Stimulated activated CD8-positive, alpha-beta memory T cell treated with anti-CD3 and anti-CD28 coated beads, Interleukin-4, amount 100 ng/mL, for 24 hours (primary cell): Measurements from ENCODE around the gene PLAC9.
"Not testable (repeated sequence)": the region's sequence is repeated elsewhere in the genome, so short reads cannot be mapped to it uniquely, and the experiment has no call there.

ENCODE experiments used
- DNase-seq: peaks from one replicate; pipeline ENCODE4 v3.0.0-alpha.2; 2020; ENCODE audit warnings: low read depth

PLAC9 gene

DNA sequence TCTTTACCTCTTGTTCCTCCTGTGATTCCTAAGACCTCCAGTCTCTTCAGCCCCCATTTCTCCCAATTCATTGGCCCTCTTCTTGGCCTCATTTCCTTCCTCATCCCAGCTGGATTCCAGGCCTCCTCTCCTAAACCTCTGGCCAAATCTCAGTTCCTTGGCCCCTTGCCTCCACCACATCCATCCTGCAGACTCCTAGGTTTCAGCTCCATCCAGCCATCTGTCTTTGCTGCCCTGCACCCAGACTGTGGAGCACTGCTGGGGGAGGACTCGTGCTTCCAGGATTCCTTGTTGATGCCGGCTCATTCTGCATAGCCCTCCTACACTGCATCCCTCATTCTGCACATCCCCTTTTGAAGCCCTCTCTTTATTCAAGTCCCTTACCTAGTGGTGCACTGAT is 6.7 kb downstream of the PLAC9 start:
- DNase-seq: no peak

- no peak for DNase-seq
Observed at GRCh38 chr10:80140251-80140650, 7.7 kb downstream of the PLAC9 start.

DNA sequence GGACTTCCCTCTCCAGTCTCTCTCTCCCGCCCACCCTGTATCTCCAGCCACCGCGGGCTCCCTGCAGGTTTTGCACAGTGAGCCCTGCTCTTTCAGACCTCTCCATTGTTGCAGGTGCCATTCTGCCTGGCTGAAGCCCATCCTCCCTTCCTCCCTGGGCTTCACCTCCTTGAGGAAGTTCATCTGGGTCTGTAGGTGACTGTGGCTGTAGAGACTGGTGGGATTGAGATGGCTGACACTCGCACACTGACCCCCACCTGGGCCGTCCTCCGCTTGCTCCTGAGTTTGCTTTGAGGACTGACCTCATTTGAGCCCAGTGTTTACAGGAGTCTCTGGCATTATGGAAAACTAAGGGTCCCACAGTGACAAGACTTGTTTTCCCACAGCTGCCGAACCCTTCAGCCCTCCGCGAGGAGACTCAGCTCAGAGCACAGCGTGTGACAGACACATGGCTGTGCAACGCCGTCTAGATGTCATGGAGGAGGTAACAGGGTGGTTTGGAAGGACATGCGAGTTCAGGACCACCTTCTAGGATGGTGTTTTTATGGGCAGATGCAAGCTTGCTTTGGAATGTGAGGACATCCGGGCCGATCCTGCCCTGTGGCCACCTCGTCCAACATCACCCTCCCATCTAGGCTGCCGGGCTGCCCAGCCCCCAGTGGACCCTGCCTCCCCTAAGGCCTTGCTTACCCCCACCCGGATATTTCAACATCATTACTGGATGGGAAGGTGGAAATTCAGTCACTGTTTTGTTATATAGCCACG is 9.3 kb downstream of the PLAC9 start:
- DNase-seq: no peak

DNA sequence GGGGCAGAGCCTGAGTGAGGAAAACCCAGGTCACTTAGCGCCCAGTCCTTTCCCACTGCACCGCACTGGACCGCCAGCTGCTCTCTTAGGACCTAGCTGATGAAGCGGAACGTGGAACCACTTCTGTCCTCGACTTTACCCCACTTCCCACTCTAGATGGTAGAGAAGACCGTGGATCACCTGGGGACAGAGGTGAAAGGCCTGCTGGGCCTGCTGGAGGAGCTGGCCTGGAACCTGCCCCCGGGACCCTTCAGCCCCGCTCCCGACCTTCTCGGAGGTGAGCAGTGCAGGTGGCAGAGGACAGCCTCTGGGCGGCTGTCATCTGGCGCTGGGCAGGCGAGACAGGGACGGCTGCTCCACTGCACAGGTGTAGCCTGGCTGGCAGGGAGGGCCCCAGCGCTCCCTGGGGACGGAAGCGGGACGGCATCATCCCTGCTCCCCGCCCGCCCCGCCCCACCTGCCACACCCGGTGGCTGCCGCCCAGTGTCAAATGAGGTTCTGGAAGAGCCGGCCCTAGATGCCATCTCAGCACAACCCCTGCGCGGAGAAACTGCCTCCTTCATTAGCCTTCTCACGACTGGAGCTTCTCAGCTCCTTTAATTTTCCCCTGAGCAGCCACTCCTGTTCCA is 11.7 kb downstream of the PLAC9 start:
- no peak for DNase-seq

GRCh38 chr10:80144696-80145131 is 12.2 kb downstream of the PLAC9 start:
- no peak for DNase-seq

- not testable (repeated sequence) for DNase-seq
Observed at GRCh38 chr10:80145406-80146308, 13.1 kb downstream of the PLAC9 start.

DNA sequence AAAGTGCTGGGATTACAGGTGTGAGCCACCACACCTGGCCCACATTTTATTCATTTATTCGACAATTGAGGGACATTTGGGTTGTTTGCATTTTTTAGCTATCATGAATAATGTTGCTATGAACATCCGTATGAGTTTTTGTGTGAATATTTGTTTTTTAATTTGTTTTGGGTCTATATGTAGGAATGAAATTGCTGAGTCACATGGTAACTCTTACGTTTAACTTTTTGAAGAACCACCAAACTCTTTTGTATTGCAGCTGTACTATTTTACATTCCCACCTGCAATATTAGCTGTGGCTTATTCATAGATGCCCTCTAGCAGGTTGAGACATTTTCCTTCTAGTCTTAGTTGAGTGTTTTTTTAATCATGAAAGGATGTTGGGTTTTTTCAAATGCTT is 14.4 kb downstream of the PLAC9 start:
- no peak for DNase-seq

DNA sequence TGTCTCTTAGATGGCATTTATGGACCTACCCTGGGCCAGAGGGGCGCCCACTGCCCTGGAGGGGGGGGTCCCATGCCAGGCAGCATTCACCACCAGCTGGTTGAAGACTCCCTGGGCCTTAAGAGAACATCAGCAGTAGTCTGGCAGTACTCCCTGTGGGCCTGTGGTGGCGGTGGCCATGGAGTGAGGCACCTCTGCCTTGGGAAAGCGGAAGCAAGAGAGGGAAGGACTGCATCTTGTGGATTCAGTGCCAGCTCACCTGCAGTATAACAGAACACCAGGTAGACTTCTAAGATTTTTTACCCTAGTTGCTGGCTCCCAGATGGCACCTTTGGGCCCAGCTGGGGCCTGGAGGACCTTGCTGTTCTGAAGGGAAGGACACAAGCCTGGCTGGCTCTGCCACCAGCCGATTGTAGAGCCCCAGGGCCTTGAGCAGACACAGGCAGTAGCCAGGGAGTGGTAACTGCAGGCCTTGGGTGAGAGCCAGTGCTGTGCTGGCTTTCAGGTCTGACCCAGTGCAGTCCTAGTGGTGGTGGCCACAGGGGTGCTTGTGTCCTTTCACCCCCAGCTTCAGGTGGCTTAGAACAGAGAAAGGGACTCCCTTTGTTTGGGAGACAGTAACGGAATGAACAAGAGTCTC is 15.8 kb downstream of the PLAC9 start:
- DNase-seq: no peak

DNA sequence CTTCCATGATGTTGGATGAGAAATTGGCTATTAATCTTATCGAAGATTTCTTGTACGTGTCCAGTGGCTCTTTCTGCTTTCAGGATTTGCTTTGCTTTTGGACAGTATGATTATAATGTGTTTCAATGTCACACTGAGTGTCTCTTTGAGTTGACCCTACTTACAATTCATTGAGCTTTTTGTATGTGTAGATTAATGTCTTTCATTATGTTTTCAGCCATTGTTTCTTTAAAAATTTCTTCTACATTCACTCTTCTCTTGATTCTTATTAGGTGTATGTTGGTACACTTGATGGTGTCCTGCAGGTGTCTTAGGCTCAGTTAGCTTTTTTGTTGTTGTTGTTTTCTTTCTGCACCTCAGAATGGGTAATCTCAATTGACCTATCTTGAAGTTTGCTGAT is 16.6 kb downstream of the PLAC9 start:
- no peak for DNase-seq

- DNase-seq: no peak
Observed at GRCh38 chr10:80150172-80150571, 17.6 kb downstream of the PLAC9 start.

- no peak for DNase-seq
Observed at GRCh38 chr10:80152820-80153219, 20.3 kb downstream of the PLAC9 start.

- DNase-seq: no peak
Observed at GRCh38 chr10:80153460-80153859, 20.9 kb downstream of the PLAC9 start.

DNA sequence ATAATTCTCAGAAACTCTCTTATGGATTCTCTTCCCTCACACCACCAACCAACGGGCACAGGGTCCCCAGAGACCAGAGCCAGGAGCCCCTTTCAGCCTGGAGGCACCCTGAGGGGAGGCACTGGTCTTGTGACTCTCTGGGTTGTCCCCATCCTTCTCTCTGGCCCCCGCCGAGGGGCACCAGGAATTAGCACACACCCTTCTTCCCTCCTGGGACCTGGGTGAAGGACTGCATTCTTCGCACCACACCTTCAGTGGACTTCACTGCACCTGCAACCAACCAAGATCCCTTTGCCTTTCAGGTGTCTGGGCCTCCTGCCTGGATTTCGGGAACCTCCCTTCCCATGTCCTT is 22.1 kb downstream of the PLAC9 start:
- no peak for DNase-seq

GRCh38 chr10:80154978-80155695 is 22.6 kb downstream of the PLAC9 start:
- DNase-seq: no peak

DNA sequence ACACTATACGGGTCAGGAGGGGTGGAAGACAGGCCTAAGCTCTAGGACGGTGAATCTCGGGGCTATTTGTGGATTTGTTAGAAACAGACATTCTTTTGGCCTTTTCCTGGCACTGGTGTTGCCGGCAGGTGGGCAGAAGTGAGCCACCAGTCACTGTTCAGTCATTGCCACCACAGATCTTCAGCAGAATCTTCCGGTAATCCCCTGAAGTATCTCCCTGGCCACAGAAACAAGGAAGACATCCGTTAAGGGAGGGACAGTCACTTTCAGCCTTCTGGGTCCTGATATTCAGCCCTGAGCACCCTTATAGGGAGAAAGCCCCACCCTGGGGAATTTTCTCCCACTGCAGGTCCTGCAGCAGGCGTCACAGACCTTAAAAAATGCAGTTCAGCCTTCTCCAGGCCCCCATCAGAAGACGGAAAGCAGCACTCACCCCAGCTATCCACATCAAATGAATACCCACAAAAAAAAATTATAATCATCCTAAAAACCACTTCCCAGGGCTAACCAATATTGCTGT is 23.2 kb downstream of the PLAC9 start:
- DNase-seq: no peak

GRCh38 chr10:80156216-80156615 is 23.7 kb downstream of the PLAC9 start:
- no peak for DNase-seq

GRCh38 chr10:80157561-80157960 is 25.0 kb downstream of the PLAC9 start:
- DNase-seq: no peak

DNA sequence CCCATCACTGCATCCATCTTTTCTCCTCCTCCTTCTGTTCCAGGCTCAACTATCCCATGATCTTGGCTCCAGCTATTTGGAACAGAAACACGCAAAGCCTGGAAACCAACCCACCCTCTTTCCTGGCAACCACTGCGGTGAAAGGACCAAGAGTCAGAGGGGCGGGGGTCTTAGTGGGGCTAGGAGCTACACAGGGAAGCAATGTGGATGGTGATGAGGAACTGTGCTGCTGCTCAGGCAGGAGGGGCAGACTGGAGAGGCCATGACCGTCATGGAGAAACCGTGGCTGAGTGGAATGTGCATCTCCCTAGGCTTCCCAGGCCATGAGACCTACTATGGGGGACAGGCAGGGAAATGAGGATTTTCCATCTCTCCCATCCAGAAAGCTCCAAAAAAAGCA is 25.6 kb downstream of the PLAC9 start:
- no peak for DNase-seq

DNA sequence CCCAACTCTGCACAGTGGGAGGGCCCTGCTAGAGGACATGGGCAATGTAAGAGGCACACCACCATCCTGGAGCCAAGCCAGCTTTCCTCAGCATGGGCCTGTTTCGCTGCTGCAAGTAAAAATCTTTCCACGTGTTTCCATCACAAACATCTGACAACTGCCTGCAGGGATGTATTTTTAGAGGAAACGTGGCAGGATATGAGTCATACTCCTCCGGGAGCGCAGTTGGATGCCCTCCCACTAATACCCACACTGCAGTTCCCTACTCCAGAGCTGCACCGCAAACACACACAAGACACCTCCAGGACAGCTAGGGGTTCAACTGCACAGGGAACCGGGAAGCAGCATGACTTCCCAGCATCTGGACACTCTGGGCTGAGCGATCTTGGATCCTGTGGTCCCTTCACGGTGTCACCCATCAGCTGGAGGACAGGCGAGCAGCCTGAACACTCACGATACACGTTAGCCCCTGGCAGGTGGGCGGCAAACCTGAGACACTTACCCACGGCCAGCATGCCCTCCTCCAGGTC is 26.1 kb downstream of the PLAC9 start:
- DNase-seq: no peak

DNA sequence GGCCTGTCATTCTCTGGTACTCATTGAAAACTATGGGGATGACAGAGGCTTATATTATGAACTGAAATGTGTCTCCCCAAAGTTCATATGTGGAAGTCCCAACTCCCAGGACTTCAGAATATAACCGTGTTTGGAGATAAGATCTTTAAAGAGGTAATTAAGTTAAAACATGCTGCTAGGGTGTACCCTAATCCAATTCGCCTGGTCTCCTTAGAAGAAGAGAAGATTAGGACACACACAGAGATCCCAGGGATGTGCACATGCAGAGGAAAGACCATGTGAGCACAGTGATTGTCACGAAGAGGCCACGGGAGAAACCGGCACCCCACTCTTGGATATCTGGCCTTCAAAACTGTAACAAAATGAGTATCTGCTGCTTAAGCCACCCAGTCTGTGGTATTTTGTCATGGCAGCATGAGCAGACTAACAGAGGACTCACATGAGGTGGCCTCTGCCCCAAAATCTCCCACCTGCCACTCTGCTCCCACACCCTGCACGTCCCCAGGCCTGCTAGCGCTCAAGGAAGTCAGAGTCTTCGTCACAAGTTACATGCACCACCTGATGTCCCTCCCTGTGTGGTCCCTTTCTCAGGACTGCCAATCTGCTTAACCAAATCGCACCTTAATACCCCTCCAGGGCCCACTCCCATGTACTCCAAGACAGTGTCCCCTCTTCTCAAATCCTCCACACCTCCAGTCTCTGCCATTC is 26.8 kb downstream of the PLAC9 start:
- DNase-seq: no peak
